Measurements from ENCODE around the gene HSPB1.

GRCh38 chr7:76351372-76351771 is 48.9 kb downstream of the HSPB1 start:
- TF ChIP-seq CTCF (conservative IDR thresholded peaks at IDR 0.05; ENCODE audit: low read length) (no peak), EZH2phosphoT487 (IDR thresholded peaks at IDR 0.05; ENCODE audit: borderline replicate concordance, low read depth, low read length) (no peak)

Measured in OCI-LY7 (cell line).